GM15510 (cell line): ENCODE data around the gene CTNNA3.

Source experiments
- POLR2A ChIP-seq: IDR thresholded peaks from 3 replicates; pipeline ENCODE4 v1.6.1; 2011; ENCODE audit warnings: borderline replicate concordance; ENCODE audit not compliant: insufficient read length; ENCODE audit errors: extremely low read depth

CTNNA3 gene

GRCh38 chr10:67088036-67088435 is 608.0 kb downstream of the CTNNA3 start:
- no peak for TF ChIP-seq POLR2A

GRCh38 chr10:67087135-67087425 is 608.9 kb downstream of the CTNNA3 start:
- TF ChIP-seq POLR2A, result no peak

GRCh38 chr10:67086327-67087134 is 609.5 kb downstream of the CTNNA3 start:
- no peak for TF ChIP-seq POLR2A

GRCh38 chr10:67079126-67079525 is 616.9 kb downstream of the CTNNA3 start:
- TF ChIP-seq POLR2A, result no peak

- no peak for TF ChIP-seq POLR2A
Observed at GRCh38 chr10:67077376-67077775, 618.6 kb downstream of the CTNNA3 start.

- TF ChIP-seq POLR2A, result no peak
Observed at GRCh38 chr10:67076144-67076543, 619.9 kb downstream of the CTNNA3 start.

GRCh38 chr10:67075491-67075971 is 620.5 kb downstream of the CTNNA3 start:
- no peak for TF ChIP-seq POLR2A

GRCh38 chr10:67072654-67073053 is 623.3 kb downstream of the CTNNA3 start:
- no peak for TF ChIP-seq POLR2A

- no peak for TF ChIP-seq POLR2A
Observed at GRCh38 chr10:67050415-67050814, 645.6 kb downstream of the CTNNA3 start.

- TF ChIP-seq POLR2A, result no peak
Observed at GRCh38 chr10:67049988-67050387, 646.0 kb downstream of the CTNNA3 start.

GRCh38 chr10:67046507-67046906 is 649.5 kb downstream of the CTNNA3 start:
- TF ChIP-seq POLR2A, result no peak

- TF ChIP-seq POLR2A, result no peak
Observed at GRCh38 chr10:67045404-67045803, 650.6 kb downstream of the CTNNA3 start.

GRCh38 chr10:67043041-67043440 is 653.0 kb downstream of the CTNNA3 start:
- no peak for TF ChIP-seq POLR2A

- TF ChIP-seq POLR2A, result no peak
Observed at GRCh38 chr10:67036808-67037207, 659.2 kb downstream of the CTNNA3 start.

- no peak for TF ChIP-seq POLR2A
Observed at GRCh38 chr10:67033878-67034277, 662.1 kb downstream of the CTNNA3 start.

- no peak for TF ChIP-seq POLR2A
Observed at GRCh38 chr10:67022099-67022498, 673.9 kb downstream of the CTNNA3 start.
